ENCODE data around the gene LAPTM5.

The LAPTM5 gene

DNA sequence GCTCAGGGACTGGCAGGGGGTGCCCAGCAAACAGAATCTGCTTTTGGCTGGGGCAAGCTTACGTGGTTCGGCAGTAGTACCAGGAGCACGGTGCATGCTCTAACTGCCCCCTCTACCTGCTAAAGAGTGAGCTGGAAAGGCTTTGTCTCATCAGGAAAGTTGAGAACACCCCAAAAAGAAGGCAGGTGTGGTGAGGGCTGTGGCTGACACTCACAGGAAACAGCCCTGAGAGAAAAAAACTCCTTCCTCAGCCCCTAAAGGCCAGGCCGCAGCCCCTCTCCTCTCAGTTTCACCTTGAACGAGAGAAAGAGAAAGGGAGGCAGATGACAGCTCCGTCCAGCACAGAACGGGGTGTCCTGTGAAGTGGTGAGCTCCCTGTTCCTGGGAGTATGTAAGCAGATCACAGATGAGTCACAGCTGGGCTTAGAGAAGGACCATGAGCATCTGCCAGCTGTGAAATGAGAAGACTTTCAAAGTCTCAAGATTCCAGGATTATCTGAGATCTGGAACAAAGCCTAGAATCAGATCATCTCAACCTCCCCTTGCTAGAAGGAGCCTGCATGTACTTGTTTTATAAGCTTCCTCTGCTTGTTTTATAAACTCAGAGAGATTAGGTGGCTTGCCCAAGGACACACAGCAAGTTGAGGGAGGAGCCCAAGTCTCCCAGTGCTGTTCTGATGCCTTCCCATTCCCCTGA is 13.4 kb downstream of the LAPTM5 start:
- Histone ChIP-seq H3K4me1 (ENCODE audit: control insufficient read depth, insufficient read depth, low read length) (no peaks in the 10 kb centered on the region), H3K9me3 (ENCODE audit: control insufficient read depth, low read length) (no peaks in the 10 kb centered on the region), H3K4me3 (ENCODE audit: low read length) (no peak overlapping the region), H3K36me3 (ENCODE audit: control insufficient read depth, insufficient read depth, low read length, severe bottlenecking) (no peaks in the 10 kb centered on the region), H3K9ac (ENCODE audit: low read length) (no peak overlapping the region), H3K27me3 (replicated peaks; ENCODE audit: control insufficient read depth, insufficient read depth, low read length) (peaks cover 20% of the 10 kb centered on the region)
- no peak for DNase-seq (ENCODE audit: low read depth)

DNA sequence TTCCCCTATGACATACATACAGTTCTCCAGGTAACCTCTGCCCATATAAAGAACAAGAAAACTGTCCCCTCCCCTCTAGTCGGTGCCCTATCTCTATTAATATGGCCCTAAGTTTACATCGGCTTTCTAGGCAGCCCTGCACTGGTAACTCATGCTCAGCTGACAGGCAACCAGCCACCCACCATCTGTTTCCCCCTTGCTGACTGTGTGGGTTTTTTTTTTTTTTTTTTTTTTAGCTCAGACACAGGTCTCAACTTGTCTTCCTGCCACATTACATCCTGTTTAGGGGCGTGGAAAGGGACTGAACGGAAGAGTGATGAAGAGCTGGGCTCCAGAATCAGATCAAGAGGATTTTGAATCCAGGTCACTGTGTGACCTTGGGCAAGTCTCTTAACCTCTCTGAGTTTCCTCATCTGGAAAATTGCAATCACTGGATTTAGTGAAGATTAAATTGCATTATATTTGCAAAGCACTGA is 14.0 kb downstream of the LAPTM5 start:
- DNase-seq (ENCODE audit: low read depth): no peak
- H3K27me3 ChIP-seq (replicated peaks; ENCODE audit: control insufficient read depth, insufficient read depth, low read length): peaks cover 26% of the 10 kb centered on the region
- H3K4me3 ChIP-seq (ENCODE audit: low read length): no peak overlapping the region

DNA sequence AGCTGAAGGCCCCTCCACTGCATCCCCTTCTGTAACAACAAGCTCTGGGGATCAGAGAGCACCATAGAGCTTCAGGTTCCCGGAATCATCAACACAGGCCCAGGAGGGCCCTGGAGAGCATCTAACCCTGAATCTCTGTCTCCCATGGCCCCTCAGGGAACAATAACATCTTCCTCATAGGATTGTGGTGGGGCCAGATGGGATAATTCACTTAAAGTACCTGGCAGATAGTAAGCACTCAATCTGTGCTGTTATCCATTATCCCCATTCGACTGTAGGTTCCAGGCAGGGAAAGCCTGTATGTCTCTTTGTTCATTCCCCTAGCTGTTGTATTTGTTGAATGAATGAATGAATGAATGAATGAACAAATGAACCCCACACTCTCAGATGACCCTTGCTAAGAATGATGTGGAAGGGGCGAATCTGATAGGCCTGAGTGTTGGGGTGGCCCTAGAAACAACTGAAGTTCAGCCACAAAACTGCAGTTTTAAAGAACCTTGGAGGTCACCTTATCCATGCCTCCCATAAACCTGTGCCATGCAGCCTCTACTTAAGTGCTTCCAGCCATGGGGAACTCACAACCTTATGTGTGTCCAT is 14.5 kb downstream of the LAPTM5 start:
- H3K4me3 ChIP-seq (ENCODE audit: low read length): no peak overlapping the region
- H3K27me3 ChIP-seq (replicated peaks; ENCODE audit: control insufficient read depth, insufficient read depth, low read length): peaks cover 28% of the 10 kb centered on the region
- no peaks in the 10 kb centered on the region for H3K36me3 ChIP-seq (ENCODE audit: control insufficient read depth, insufficient read depth, low read length, severe bottlenecking)
- DNase-seq (ENCODE audit: low read depth): no peak
- no peak overlapping the region for H3K9ac ChIP-seq (ENCODE audit: low read length)
- H3K4me1 ChIP-seq (ENCODE audit: control insufficient read depth, insufficient read depth, low read length): no peaks in the 10 kb centered on the region
- peaks cover 5% of the 10 kb centered on the region for H3K9me3 ChIP-seq (ENCODE audit: control insufficient read depth, low read length)

More for the DNA sequence above, 14.0 kb downstream of the LAPTM5 start:
- no peaks in the 10 kb centered on the region for H3K4me1 ChIP-seq (ENCODE audit: control insufficient read depth, insufficient read depth, low read length)
- H3K9ac ChIP-seq (ENCODE audit: low read length): no peak overlapping the region
- no peaks in the 10 kb centered on the region for H3K36me3 ChIP-seq (ENCODE audit: control insufficient read depth, insufficient read depth, low read length, severe bottlenecking)
- no peaks in the 10 kb centered on the region for H3K9me3 ChIP-seq (ENCODE audit: control insufficient read depth, low read length)

- H3K4me3 ChIP-seq (ENCODE audit: low read length): no peak overlapping the region
- peaks cover 28% of the 10 kb centered on the region for H3K27me3 ChIP-seq (replicated peaks; ENCODE audit: control insufficient read depth, insufficient read depth, low read length)
- no peak for DNase-seq (ENCODE audit: low read depth)
- H3K36me3 ChIP-seq (ENCODE audit: control insufficient read depth, insufficient read depth, low read length, severe bottlenecking): no peaks in the 10 kb centered on the region
- H3K9me3 ChIP-seq (ENCODE audit: control insufficient read depth, low read length): peaks cover 8% of the 10 kb centered on the region
- H3K4me1 ChIP-seq (ENCODE audit: control insufficient read depth, insufficient read depth, low read length): no peaks in the 10 kb centered on the region
- no peak overlapping the region for H3K9ac ChIP-seq (ENCODE audit: low read length)
Observed at GRCh38 chr1:30742300-30742962, 15.1 kb downstream of the LAPTM5 start.

GRCh38 chr1:30741239-30741894 is 16.2 kb downstream of the LAPTM5 start:
- DNase-seq (ENCODE audit: low read depth): no peak
- Histone ChIP-seq H3K9me3 (ENCODE audit: control insufficient read depth, low read length) (peaks cover 8% of the 10 kb centered on the region), H3K4me3 (ENCODE audit: low read length) (no peak overlapping the region), H3K4me1 (ENCODE audit: control insufficient read depth, insufficient read depth, low read length) (no peaks in the 10 kb centered on the region), H3K27me3 (replicated peaks; ENCODE audit: control insufficient read depth, insufficient read depth, low read length) (peaks cover 28% of the 10 kb centered on the region), H3K9ac (ENCODE audit: low read length) (no peak overlapping the region), H3K36me3 (ENCODE audit: control insufficient read depth, insufficient read depth, low read length, severe bottlenecking) (no peaks in the 10 kb centered on the region)

DNA sequence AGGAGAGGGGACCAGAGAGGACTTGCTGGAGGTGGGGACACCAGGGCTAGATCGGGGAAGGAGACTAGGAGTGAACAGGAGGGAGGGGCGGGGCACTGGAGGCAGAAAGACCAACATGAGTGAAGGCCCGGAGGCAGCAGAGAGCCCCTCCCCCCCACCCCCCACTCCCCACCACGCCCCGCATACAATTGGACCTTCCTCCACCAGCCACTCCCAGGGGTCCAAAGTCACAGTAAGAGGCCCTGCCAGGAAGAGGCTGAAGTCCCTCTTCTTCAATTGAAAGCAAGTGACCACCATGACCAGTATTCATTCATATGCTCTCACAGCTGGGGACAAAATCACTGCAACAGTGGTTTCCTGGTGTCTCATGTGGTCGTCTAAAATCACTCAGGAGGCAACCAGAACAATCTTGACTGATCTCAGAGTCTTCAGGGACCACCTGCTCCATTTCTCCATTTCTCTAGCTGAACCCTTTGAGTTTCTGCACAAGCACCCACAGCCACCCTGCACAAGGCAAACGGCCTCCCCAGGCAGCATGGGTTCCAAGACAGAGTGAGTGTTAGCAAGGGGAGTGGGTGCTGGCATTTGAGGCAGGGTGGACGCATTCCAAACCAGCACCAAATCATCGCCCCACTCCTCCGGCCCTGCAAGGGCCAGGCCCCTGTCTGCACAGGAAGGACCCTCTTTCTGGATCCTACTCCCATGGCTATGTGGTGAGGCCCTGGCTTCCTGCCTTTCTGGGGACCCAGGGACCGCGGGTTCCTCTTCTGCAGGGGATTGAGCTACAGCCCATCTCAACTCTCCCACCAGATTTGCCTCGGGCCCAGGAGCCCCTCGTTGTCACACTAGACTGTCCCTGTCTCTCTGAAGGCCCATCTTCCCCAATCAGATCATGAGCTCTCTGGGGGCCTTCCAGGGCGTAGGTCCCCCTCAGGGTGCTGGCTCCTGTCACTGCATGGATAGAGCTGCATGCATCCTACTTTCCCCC is 17.0 kb downstream of the LAPTM5 start:
- Histone ChIP-seq H3K4me1 (ENCODE audit: control insufficient read depth, insufficient read depth, low read length) (no peaks in the 10 kb centered on the region), H3K9ac (ENCODE audit: low read length) (no peak overlapping the region), H3K27me3 (replicated peaks; ENCODE audit: control insufficient read depth, insufficient read depth, low read length) (peaks cover 35% of the 10 kb centered on the region), H3K36me3 (ENCODE audit: control insufficient read depth, insufficient read depth, low read length, severe bottlenecking) (no peaks in the 10 kb centered on the region), H3K4me3 (ENCODE audit: low read length) (no peak overlapping the region), H3K9me3 (ENCODE audit: control insufficient read depth, low read length) (peaks cover 8% of the 10 kb centered on the region)
- no peak for DNase-seq (ENCODE audit: low read depth)

DNA sequence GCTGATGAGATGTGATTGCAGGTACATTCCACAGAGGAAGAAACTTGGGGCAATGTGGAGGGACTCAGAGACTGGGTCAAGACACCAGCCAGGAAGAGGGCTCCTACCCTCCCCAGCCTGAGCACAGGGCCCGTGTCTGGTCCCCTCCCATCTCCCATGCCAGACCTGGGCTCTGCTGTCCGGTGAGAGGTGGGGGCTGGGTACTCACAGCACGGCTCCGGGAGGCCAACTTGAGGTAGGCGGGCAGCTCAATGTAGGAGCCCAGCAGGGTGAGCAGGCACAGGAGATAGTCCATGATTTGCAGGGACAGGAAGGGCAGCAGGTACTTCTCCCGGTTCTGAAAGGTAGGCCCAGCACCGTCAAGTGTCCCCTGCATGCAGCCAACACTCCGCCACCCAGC is 18.0 kb downstream of the LAPTM5 start:
- Histone ChIP-seq H3K4me1 (ENCODE audit: control insufficient read depth, insufficient read depth, low read length) (no peaks in the 10 kb centered on the region), H3K36me3 (ENCODE audit: control insufficient read depth, insufficient read depth, low read length, severe bottlenecking) (no peaks in the 10 kb centered on the region), H3K9ac (ENCODE audit: low read length) (no peak overlapping the region), H3K27me3 (replicated peaks; ENCODE audit: control insufficient read depth, insufficient read depth, low read length) (peaks cover 39% of the 10 kb centered on the region), H3K9me3 (ENCODE audit: control insufficient read depth, low read length) (peaks cover 8% of the 10 kb centered on the region), H3K4me3 (ENCODE audit: low read length) (no peak overlapping the region)
- DNase-seq (ENCODE audit: low read depth): no peak

DNA sequence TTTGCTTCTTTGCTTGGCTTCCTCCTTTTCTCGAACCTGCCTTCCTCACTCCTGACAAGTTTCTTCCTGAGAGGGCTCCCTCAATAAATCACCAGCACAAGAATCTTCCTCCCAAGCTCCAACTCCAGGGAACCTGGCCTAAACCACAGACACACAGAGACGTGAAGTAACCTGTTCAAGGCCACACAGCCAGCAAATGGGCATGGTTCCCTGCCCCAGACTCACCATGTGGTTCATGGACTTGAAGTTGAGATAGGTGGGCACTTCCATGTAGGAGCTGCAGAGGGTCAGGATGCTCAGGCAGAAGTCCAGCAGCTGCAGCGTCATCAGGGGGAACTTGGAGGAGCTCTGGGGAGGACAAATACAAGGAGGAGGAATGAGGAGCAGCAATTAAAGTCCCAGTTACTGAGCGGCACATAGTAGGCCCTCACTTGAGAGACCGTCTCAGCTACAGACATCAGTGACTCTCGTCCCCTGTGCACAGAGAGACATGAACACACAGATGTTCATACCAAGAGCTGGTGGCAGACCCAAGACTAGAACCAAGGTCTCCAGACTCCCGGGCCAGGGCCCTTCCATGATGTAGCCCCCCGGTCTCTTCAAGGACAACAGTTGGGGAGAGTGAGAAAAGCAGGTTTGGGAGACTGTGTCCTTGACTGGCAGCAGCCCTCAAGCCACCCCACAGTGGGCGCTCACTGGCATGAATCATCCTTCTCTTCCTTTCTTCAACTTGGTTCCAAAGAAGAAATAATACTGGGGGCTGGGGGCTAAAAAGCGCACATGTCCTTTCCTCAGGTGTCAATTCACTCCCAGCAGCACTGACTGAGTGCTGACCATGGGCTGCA is 18.6 kb downstream of the LAPTM5 start:
- H3K9ac ChIP-seq (ENCODE audit: low read length): no peak overlapping the region
- H3K4me3 ChIP-seq (ENCODE audit: low read length): no peak overlapping the region
- DNase-seq (ENCODE audit: low read depth): no peak
- H3K27me3 ChIP-seq (replicated peaks; ENCODE audit: control insufficient read depth, insufficient read depth, low read length): peaks cover 39% of the 10 kb centered on the region
- H3K4me1 ChIP-seq (ENCODE audit: control insufficient read depth, insufficient read depth, low read length): no peaks in the 10 kb centered on the region
- H3K9me3 ChIP-seq (ENCODE audit: control insufficient read depth, low read length): peaks cover 8% of the 10 kb centered on the region
- no peaks in the 10 kb centered on the region for H3K36me3 ChIP-seq (ENCODE audit: control insufficient read depth, insufficient read depth, low read length, severe bottlenecking)

DNA sequence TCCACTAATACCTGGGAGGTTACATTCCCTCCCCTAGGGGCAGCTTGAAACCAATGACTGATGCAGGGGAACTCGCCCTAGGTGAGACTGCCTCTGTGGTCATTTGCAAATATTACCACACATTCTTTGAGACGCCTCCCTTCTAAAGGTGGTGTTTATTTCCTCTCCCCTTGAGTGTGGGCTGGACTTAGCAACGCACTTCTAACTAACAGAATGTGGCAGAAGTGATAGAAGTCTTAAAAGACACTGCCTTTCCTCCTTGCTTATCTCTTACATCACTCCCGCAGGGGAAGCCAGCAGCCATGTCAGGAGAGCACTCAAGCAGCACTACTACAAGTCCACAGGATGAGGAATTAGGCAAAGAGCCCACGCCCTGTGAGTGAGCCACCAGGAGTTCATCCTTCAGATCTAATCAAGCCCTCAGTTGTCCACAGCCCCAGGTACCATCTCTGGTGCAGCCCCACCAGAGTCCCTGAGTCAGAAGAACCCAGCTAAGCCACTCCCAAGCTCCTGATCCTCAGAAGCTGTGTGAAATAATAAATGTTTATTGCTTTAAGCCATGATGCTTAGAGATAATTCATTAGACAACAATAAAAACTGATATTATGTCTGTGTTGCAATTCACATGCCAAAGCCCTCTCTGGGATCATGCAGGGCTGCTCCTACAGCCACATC is 19.4 kb downstream of the LAPTM5 start:
- no peaks in the 10 kb centered on the region for H3K36me3 ChIP-seq (ENCODE audit: control insufficient read depth, insufficient read depth, low read length, severe bottlenecking)
- H3K4me3 ChIP-seq (ENCODE audit: low read length): no peak overlapping the region
- H3K27me3 ChIP-seq (replicated peaks; ENCODE audit: control insufficient read depth, insufficient read depth, low read length): peaks cover 39% of the 10 kb centered on the region
- H3K9ac ChIP-seq (ENCODE audit: low read length): no peak overlapping the region
- peaks cover 8% of the 10 kb centered on the region for H3K9me3 ChIP-seq (ENCODE audit: control insufficient read depth, low read length)
- DNase-seq (ENCODE audit: low read depth): no peak
- H3K4me1 ChIP-seq (ENCODE audit: control insufficient read depth, insufficient read depth, low read length): no peaks in the 10 kb centered on the region

All from adipocyte (in vitro differentiated cells).